ENCODE measurements around the gene TXNDC2. TPM values are rescaled to one million over a fixed set of nuclear protein-coding genes. Genes with fewer than 3 reads are reported as not detected.
"Not testable (repeated sequence)": the region's sequence is repeated elsewhere in the genome, so short reads cannot be mapped to it uniquely, and the experiment has no call there.

Gene TXNDC2
- total RNA-seq, 4 donors from 2014 or later = 0.26 to 1.0 (median 0.58) TPM

GRCh38 chr18:9887992-9888391 lies 2.2 kb downstream of the TXNDC2 start:
- Histone ChIP-seq H3K9me3 (no peaks in the 10 kb centered on the region), H3K4me1 (peaks cover 0 to 17% (median 4%) of the 10 kb centered on the region in 4 donors), H3K27me3 (no peaks in the 10 kb centered on the region), H3K27ac (replicated peaks in 1 of 4) (no peak overlapping the region), H3K4me3 (no peak overlapping the region), H3K36me3 (no peaks in the 10 kb centered on the region)
- no peak for DNase-seq (ENCODE audit: extremely low spot score)
- TF ChIP-seq CTCF (IDR thresholded peaks at IDR 0.05) (no peak), EP300 (IDR thresholded peaks at IDR 0.05) (no peak), POLR2A (IDR thresholded peaks at IDR 0.05; ENCODE audit: low read depth) (no peak), POLR2AphosphoS5 (IDR thresholded peaks at IDR 0.05) (no peak)
- intact Hi-C loops (cut with DNase I) = no loop called here
- WGBS = 99% methylated on average over 5 of the region's 5 CpGs

GRCh38 chr18:9890196-9890595 lies 4.4 kb downstream of the TXNDC2 start:
- 58% methylated on average over 5 of the region's 5 CpGs for WGBS
- Histone ChIP-seq H3K4me1 (peaks cover 0 to 17% (median 4%) of the 10 kb centered on the region in 4 donors), H3K27ac (replicated peaks in 1 of 4) (no peak overlapping the region), H3K27me3 (no peaks in the 10 kb centered on the region), H3K4me3 (no peak overlapping the region), H3K9me3 (no peaks in the 10 kb centered on the region), H3K36me3 (no peaks in the 10 kb centered on the region)
- intact Hi-C loops (cut with DNase I) = no loop called here
- TF ChIP-seq CTCF (IDR thresholded peaks at IDR 0.05) (no peak), POLR2A (IDR thresholded peaks at IDR 0.05; ENCODE audit: low read depth) (no peak), POLR2AphosphoS5 (IDR thresholded peaks at IDR 0.05) (no peak), EP300 (IDR thresholded peaks at IDR 0.05) (no peak)
- no peak for DNase-seq (ENCODE audit: extremely low spot score)

- no peak for TF ChIP-seq EP300 (IDR thresholded peaks at IDR 0.05)
- no peak for TF ChIP-seq CTCF (IDR thresholded peaks at IDR 0.05)
- no peak for TF ChIP-seq POLR2AphosphoS5 (IDR thresholded peaks at IDR 0.05)
- TF ChIP-seq POLR2A (IDR thresholded peaks at IDR 0.05; ENCODE audit: low read depth) = no peak
- Histone ChIP-seq H3K9me3 (no peaks in the 10 kb centered on the region), H3K4me3 (no peak overlapping the region), H3K27me3 (no peaks in the 10 kb centered on the region), H3K36me3 (no peaks in the 10 kb centered on the region), H3K27ac (replicated peaks in 1 of 4) (no peak overlapping the region), H3K4me1 (peaks cover 0 to 17% (median 4%) of the 10 kb centered on the region in 4 donors)
- DNase-seq (ENCODE audit: extremely low spot score) = no peak
- intact Hi-C loops (cut with DNase I) = no loop called here
- WGBS = 88% methylated on average over 1 of the region's 1 CpG
Measured at GRCh38 chr18:9890957-9891356, 5.2 kb downstream of the TXNDC2 start.

DNA sequence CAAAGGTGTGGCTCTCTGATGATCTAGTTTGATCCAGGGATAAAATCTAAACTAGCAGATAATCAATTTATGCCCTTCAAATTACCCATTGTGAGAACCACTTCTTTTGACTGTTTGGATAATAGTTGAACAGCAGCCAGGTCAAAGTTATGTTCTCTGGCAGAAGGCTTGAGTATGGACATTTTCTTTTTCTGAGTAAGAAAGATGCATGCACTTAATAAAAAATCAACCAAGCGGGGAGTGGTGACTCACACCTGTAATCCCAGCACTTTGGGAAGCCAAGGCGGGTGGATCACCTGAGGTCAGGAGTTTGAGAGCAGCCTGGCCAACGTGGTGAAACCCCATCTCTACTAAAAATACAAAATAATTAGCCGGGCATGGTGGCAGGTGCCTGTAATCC lies 5.7 kb downstream of the TXNDC2 start:
- WGBS = 56% methylated on average over 4 of the region's 4 CpGs
- intact Hi-C loops (cut with DNase I); H3K27me3 ChIP-seq; H3K36me3 ChIP-seq; DNase-seq (ENCODE audit: extremely low spot score); H3K9me3 ChIP-seq; H3K27ac ChIP-seq (replicated peaks in 1 of 4); H3K4me3 ChIP-seq: not testable (repeated sequence)
- peaks cover 0 to 17% (median 4%) of the 10 kb centered on the region in 4 donors for H3K4me1 ChIP-seq

- intact Hi-C loops (cut with DNase I) = no loop called here
- Histone ChIP-seq H3K4me1 (peaks cover 0 to 17% (median 4%) of the 10 kb centered on the region in 4 donors), H3K27me3 (no peaks in the 10 kb centered on the region), H3K4me3 (no peak overlapping the region), H3K27ac (replicated peaks in 1 of 4) (no peak overlapping the region), H3K36me3 (no peaks in the 10 kb centered on the region), H3K9me3 (no peaks in the 10 kb centered on the region)
- 98% methylated on average over 6 of the region's 6 CpGs for WGBS
- no peak for TF ChIP-seq EP300 (IDR thresholded peaks at IDR 0.05)
- TF ChIP-seq POLR2A (IDR thresholded peaks at IDR 0.05; ENCODE audit: low read depth) = no peak
- no peak for TF ChIP-seq CTCF (IDR thresholded peaks at IDR 0.05)
- no peak for TF ChIP-seq POLR2AphosphoS5 (IDR thresholded peaks at IDR 0.05)
- no peak for DNase-seq (ENCODE audit: extremely low spot score)
Measured at GRCh38 chr18:9894454-9895068, 8.8 kb downstream of the TXNDC2 start.

All from esophagus muscularis mucosa (tissue), 4 donors.